ENCODE data around the gene BMAL1. TPM values are rescaled to one million over a fixed set of nuclear protein-coding genes. Genes with fewer than 3 reads are reported as not detected.

Gene BMAL1
- total RNA-seq, 2 experiments from 2014 or later: 71.3 to 73.3 TPM

DNA sequence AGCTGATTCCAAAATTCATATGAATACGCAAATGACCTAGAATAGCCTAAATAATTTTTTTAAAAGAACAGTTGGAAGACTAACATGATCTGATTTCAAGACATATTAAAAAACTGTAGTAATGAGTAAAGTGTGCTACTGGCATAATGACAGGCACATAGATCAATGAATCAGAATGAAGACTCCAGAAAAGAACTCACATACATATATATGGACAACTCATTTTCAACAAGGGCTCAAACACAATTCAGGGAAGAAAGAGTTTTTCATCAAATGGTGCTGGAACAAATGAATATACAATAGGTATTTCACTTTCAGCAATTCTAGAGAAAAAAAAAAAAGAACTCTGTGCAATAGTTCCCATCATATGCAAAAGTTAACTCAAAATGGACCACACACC, 151.7 kb downstream of the BMAL1 start:
- no peak for ATAC-seq (ENCODE audit: poor library complexity)
- Mint-ChIP-seq H3K4me1 (ENCODE audit: low read depth) (peaks cover 35% of the 10 kb centered on the region), H3K36me3 (ENCODE audit: low read depth) (peaks cover 66% of the 10 kb centered on the region), H3K27ac (no peak overlapping the region), H3K27me3 (no peaks in the 10 kb centered on the region), H3K4me3 (no peak overlapping the region), H3K9me3 (peaks cover 2% of the 10 kb centered on the region)
- Histone ChIP-seq H3K27ac (ENCODE audit: low read depth in 1 of 2, low read length in 2 of 2) (no peak overlapping the region), H3K9me3 (ENCODE audit: control insufficient read depth in 1 of 2, insufficient read depth in 1 of 2, low read length in 2 of 2) (peaks cover 5 to 13% of the 10 kb centered on the region in 2 experiments), H3K36me3 (ENCODE audit: insufficient read depth, low read length) (no peaks in the 10 kb centered on the region), H3K27me3 (ENCODE audit: control insufficient read depth in 1 of 2, insufficient read depth in 2 of 2, low read length in 2 of 2) (no peaks in the 10 kb centered on the region), H3K4me3 (ENCODE audit: low read length) (no peak overlapping the region), H3K4me1 (ENCODE audit: insufficient read depth, low read length) (no peaks in the 10 kb centered on the region)
- POLR2A ChIA-PET: no interaction called here
- intact Hi-C loops (cut with DNase I, micrococcal nuclease): no loop called here
- TF ChIP-seq, protein P1, sequence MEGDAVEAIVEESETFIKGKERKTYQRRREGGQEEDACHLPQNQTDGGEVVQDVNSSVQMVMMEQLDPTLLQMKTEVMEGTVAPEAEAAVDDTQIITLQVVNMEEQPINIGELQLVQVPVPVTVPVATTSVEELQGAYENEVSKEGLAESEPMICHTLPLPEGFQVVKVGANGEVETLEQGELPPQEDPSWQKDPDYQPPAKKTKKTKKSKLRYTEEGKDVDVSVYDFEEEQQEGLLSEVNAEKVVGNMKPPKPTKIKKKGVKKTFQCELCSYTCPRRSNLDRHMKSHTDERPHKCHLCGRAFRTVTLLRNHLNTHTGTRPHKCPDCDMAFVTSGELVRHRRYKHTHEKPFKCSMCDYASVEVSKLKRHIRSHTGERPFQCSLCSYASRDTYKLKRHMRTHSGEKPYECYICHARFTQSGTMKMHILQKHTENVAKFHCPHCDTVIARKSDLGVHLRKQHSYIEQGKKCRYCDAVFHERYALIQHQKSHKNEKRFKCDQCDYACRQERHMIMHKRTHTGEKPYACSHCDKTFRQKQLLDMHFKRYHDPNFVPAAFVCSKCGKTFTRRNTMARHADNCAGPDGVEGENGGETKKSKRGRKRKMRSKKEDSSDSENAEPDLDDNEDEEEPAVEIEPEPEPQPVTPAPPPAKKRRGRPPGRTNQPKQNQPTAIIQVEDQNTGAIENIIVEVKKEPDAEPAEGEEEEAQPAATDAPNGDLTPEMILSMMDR (IDR thresholded peaks at IDR 0.05): no peak
- CTCF ChIA-PET: no interaction called here
- no peak for DNase-seq

DNA sequence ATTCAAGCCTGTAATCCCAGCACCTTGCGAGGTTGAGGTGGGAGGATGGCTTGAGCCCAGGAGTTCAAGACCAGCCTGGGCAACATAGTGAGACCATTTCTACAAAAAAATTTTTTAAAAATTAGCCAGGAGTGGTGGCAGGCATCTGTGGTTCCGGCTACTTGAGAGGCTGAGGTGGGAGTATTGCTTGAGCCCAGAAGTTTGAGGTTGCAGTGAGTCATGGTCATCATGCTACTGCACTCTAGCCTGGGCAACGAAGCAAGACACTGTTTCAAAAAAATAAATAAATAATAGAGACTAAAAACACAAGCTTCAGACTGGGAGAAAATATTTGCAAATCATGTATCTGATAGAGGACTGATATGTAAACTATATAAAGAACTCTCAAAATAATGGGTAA, 152.2 kb downstream of the BMAL1 start:
- DNase-seq: no peak
- POLR2A ChIA-PET: no interaction called here
- no peaks in the 10 kb centered on the region for H3K27me3 ChIP-seq (ENCODE audit: control insufficient read depth in 1 of 2, insufficient read depth in 2 of 2, low read length in 2 of 2)
- no peak overlapping the region for H3K27ac Mint-ChIP-seq
- no peaks in the 10 kb centered on the region for H3K27me3 Mint-ChIP-seq
- H3K4me1 ChIP-seq (ENCODE audit: insufficient read depth, low read length): no peaks in the 10 kb centered on the region
- TF ChIP-seq, protein P1 (IDR thresholded peaks at IDR 0.05): no peak
- CTCF ChIA-PET: no interaction called here
- peaks cover 2% of the 10 kb centered on the region for H3K9me3 Mint-ChIP-seq
- no peak overlapping the region for H3K4me3 ChIP-seq (ENCODE audit: low read length)
- peaks cover 5 to 13% of the 10 kb centered on the region in 2 experiments for H3K9me3 ChIP-seq (ENCODE audit: control insufficient read depth in 1 of 2, insufficient read depth in 1 of 2, low read length in 2 of 2)
- no peaks in the 10 kb centered on the region for H3K36me3 ChIP-seq (ENCODE audit: insufficient read depth, low read length)
- no peak overlapping the region for H3K4me3 Mint-ChIP-seq
- no peak overlapping the region for H3K27ac ChIP-seq (ENCODE audit: low read depth in 1 of 2, low read length in 2 of 2)
- intact Hi-C loops (cut with DNase I, micrococcal nuclease): no loop called here
- H3K4me1 Mint-ChIP-seq (ENCODE audit: low read depth): peaks cover 35% of the 10 kb centered on the region
- no peak for ATAC-seq (ENCODE audit: poor library complexity)
- peaks cover 72% of the 10 kb centered on the region for H3K36me3 Mint-ChIP-seq (ENCODE audit: low read depth)

DNA sequence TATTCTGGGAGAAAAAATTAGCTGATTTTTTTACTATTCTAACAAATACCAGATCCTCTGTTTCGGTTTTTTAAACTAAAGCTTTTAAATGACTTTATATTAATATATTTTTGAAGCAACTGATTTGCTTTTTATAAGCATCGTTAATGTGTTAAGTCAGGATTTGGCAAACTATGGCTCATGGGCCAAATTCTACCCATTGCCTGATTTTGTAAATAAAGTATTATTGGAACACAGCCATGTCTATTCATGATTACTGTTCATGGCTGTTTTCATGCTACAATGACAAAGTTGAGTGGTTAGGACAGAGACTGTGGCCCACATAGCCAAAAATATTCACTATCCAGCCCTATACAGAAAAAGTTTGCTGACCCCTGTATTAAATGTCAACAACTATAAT, 155.8 kb downstream of the BMAL1 start:
- DNase-seq: no peak
- Histone ChIP-seq H3K4me3 (ENCODE audit: low read length) (no peak overlapping the region), H3K36me3 (ENCODE audit: insufficient read depth, low read length) (no peaks in the 10 kb centered on the region), H3K27ac (ENCODE audit: low read depth in 1 of 2, low read length in 2 of 2) (no peak overlapping the region), H3K27me3 (ENCODE audit: control insufficient read depth in 1 of 2, insufficient read depth in 2 of 2, low read length in 2 of 2) (no peaks in the 10 kb centered on the region), H3K9me3 (ENCODE audit: control insufficient read depth in 1 of 2, insufficient read depth in 1 of 2, low read length in 2 of 2) (peaks cover 0 to 4% of the 10 kb centered on the region in 2 experiments), H3K4me1 (ENCODE audit: insufficient read depth, low read length) (no peaks in the 10 kb centered on the region)
- intact Hi-C loops (cut with DNase I, micrococcal nuclease): no loop called here
- ChIA-PET POLR2A (interaction anchor here (1.1 kb wide), 1 partner anchor 29 kb away, joined by 3 read pairs; the partner anchor contains the start of gene BTBD10), CTCF (interaction anchor here (0.9 kb wide), 1 partner anchor 33 kb away, joined by 4 read pairs; no protein-coding TSS in a partner anchor)
- Mint-ChIP-seq H3K9me3 (peaks cover 3% of the 10 kb centered on the region), H3K36me3 (ENCODE audit: low read depth) (peaks cover 42% of the 10 kb centered on the region), H3K27me3 (no peaks in the 10 kb centered on the region), H3K4me1 (ENCODE audit: low read depth) (peaks cover 48% of the 10 kb centered on the region), H3K27ac (no peak overlapping the region), H3K4me3 (no peak overlapping the region)
- TF ChIP-seq, protein P1 (IDR thresholded peaks at IDR 0.05): no peak
- no peak for ATAC-seq (ENCODE audit: poor library complexity)

All from CD4-positive, alpha-beta T cell (primary cell).